ENCODE data around the gene CDH2.

The CDH2 gene

DNA sequence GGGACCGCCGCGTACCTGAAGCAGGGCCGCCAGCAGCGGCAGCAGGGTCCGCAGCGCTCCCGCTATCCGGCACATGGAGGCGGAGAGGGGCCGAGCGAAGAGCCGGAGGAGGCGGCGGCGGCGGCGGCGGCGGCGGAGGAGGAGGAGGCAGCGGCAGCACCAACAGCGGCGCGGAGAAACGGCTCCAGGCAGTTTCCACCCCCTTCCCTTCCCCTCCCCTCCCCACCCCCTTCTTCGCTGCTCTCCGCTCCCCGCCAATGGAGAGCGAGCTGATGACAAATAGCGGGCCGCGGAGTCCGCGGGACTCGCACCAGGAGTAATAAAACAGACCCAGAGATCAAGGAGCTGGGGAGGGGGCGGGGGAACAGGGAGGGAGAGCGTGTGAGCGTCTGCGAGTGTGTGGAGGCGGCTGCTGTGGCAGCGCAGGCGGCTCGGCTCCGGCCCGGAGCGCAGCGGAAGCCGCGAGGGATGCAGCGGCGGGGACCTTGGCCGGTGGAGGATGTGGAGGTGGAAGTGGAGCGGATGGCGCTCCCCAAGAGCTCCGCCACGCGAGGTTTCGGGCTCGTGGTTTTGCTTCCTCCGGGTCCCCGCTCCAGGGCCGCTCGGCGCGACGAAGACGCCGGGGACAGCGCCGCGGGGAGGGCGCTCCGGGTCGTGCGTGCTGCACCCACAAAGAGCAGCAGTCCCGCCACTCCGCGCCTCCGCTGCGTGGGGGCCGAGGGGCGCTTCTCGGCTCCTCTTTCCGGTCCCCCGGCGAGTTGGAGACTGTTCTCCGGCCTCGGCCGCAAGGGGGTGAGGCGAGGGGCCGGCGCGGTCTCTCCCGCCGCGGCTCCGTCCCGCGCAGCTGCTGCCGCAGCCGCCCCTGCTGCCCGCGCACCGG, at the start of gene CDH2:
TSS of gene CDH2 (minus strand) at position 183 of the 880 bp plus-strand sequence. CDS start at position 75, 108 bp downstream.
- peak; percentile 82 for DNase-seq (ENCODE audit: low spot score)

DNA sequence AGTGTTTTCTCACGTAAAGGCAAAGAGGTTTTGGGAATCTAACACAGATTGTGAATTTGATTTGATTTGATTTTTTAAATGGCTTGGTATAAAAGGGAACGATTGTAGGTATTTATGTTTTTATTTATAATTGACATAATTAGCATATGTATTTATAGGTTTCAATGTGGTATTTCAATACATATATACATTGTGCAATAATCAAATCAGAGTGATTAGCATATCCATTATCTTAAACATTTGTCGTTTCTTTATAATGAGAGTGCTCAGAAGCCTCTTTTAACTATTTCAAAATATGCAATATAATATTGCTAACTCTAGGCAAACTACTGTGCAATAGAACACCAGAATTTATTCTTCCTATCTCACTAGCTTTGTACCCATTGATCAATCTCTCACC, 35.1 kb upstream of the CDH2 start:
- DNase-seq (ENCODE audit: low spot score) = no peak

DNA sequence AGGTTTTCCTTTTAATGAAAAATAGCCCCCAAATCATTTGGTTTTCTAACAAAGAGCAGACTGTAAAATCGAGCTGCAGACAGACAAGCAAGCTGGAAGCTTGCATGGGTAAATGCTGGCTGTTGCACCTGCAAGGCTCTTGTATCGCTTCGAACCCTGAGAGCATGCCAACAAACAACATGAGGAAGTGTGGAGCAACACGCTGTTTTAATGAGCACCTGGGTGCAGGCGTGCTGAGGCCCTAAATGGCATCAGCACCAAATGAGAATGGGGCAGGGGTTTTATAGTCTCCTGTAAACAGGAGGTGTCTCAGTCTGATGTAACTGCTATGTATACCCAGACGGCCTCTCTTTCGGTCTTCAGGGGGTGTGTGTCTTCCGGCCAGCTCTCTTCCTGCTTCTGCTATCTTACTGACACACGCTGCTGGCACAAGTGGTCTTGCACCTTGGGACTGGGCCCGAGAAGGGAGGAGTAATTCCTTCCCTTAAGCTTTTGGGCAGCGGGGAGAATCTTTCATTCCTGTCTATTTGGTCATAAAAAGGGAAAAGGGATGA, 31.9 kb upstream of the CDH2 start:
- DNase-seq (ENCODE audit: low spot score) = no peak

DNA sequence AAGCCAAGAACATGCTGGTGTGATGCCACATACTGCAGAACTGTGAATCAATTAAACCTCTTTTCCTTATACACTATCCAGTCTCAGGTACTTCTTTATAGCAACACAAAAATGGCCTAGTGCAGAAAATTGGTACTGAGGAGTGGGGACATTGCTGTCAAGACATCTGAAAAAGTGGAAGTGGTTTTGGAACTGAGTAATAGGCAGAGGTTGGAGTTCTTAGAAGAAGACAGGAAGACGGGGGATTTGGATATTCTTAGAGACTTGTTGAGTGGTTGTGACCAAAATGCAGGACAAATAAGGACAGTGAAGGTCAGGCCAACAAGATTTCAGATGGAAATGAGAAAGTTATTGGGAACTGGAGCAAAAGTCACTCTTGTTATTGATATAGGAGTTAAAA, 31.3 kb upstream of the CDH2 start:
- no peak for DNase-seq (ENCODE audit: low spot score)

DNA sequence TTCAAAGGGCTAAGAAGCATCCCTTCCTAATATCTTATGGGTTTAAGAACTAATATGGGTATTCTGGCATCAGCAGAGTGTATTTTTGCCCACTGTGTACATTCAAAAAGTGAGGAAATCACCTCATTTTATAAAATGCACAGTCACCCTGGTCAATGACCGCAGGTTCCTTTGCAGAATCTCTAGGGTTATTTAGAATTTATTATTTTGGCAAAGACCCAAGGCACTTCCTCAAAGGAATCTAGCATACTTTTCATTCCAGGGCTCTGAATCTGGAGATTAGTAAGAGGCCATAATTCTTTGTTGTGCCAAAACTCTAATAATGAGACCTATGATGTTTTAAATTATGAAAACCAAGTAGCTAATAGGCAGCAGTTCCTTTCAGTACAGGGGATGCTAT, 27.2 kb upstream of the CDH2 start:
- peak; percentile 56 for DNase-seq (ENCODE audit: low spot score)

DNA sequence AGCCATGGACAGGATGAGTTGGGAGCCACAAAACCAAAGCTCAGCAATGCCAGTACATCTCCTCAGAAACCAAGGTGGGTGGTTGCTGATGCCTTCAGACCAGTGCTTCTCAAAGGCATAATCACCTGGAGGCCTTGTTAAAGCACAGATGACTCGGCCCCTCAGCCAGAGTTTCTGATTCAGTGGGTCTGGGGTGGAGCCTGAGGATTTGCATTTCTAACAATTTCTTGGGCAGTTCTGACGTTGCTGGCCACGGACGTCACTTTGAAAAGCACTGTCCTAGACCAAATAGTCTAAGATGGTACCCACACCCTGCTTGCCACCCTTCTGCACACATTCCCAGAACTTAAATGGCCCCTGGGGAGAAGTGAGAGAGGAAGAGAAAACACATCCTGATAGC, 24.1 kb upstream of the CDH2 start:
- no peak for DNase-seq (ENCODE audit: low spot score)

DNA sequence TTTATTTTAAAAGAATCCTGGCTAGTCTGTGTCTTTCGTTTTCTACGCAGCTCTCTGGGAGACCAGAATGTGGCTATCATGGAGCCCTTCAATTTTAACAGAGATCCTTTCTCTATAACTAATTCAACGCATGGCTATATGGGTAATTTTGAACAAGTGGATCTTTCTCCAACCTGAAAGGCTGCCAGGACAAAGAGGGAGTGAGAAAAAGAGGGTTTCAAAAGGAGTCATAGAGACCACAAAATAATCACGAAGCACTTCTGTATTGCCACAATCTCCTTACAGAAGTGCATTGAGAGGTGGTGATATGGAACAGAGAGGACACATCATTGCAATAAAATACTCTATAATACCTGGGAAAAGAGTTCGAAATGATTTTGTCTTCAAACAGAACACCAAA, 21.7 kb upstream of the CDH2 start:
- no peak for DNase-seq (ENCODE audit: low spot score)

DNA sequence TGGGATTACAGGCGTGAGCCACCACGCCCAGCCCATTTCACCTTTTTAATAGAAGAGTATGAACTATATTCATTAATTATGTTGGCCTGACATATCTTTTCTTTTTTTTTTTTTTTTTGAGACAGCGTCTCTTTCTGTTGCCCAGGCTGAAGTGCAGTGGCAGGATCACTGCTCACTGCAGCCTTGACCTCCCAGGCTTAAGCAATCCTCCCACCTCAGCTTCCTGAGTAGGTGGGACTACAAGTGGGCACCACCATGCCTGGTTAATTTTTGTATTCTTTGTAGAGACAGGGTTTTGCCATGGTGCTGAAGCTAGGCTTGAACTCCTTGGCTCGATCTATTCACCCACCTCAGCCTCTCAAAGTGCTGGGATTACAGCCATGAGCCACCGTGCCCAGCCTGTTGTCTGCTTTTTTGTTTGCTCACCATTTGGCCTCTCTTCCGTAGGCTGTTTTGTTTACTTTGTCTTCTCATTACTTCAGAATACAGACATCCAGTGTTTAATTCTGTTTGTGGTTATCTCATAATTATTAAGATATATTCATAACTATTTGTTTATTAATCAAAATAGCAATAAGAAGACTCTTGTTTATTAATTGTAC, 16.3 kb upstream of the CDH2 start:
- DNase-seq (ENCODE audit: low spot score) = no peak

DNA sequence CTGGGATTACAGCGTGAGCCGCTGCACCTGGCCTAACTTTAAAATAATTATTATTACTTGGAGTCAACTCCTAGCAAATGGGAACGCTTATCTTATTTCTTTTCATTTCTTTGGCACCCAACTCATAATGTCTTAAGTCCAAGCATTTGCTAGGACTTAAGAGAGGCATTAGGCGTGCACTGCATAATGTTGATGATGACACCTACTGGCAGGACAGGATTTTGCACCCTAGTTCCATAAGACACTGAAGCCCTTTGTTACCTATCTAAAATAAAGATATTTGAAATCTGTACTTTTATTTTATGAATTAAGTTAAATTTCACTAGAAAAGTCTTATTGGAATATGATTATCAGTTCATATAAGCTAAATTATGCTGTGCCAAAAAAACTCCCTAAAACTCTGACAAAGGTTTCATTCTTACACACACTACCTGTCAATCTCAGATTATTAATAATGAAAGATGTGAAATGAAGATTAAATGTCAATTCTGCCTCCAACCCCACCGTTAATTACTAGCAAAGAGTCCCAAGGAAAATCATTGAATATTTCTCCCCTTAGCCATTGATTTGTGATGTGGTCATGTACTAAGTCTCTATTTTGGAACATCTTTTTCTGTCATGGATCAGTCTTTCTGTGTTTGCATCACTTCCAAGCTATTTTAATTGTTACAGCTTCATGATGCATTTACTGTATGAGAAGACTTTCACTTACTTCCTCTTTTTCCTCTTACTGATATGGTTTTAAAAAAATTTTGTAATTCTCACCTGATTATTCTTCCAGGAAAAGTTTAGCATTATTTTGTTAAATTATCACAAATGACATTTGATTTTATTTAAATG, 12.7 kb upstream of the CDH2 start:
- peak; percentile 42 for DNase-seq (ENCODE audit: low spot score)

DNA sequence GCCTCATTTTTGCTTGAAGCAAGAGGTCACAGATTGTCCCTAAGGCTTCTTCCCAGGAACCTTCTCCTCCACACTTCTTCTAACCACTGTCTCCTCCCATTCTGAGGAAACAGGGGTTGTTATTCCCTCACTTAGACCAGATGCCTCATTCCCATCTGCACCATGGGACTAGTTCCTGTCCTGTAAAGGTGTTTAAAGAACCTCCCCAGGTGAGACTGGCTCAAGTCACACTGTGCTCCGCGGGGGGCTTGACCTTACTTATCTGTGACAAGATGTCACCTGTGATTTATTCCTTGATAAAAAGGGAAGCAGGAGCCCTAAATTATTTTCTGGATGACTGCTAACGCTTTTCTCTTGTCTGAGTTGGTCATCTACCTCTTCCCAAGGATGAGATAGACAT, 8.2 kb upstream of the CDH2 start:
- no peak for DNase-seq (ENCODE audit: low spot score)

DNA sequence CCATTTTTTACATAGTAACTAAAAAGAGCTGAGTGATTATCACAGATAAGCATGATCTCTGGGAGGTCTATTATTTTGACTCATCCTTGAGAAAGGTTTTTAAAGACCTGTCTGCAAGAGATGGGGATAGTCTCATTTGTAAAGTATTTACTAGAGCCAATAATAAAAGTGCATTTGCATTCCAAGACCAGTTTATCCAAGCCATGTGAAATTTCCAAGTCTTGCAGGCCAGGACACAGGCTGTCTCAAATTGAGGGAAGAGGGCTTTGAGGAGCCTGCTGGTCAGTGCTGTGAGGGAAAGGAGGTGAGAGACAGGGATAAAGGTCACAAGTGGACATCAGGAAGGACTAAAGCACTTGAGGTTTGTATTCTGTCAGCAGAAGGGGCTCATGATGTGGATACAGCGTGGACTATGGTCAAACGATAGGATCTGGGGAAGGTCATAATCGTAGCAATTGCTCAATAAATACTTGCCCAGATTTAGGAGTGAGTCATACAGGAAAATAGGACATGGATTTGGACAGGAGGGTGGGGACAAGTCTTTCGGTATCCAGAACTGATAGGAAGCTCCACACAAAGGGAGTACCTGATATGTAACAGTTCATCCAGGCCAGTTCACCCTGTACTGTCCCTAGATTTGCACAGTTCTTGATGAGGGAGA, 6.6 kb upstream of the CDH2 start:
- DNase-seq (ENCODE audit: low spot score) = peak; percentile 13

DNA sequence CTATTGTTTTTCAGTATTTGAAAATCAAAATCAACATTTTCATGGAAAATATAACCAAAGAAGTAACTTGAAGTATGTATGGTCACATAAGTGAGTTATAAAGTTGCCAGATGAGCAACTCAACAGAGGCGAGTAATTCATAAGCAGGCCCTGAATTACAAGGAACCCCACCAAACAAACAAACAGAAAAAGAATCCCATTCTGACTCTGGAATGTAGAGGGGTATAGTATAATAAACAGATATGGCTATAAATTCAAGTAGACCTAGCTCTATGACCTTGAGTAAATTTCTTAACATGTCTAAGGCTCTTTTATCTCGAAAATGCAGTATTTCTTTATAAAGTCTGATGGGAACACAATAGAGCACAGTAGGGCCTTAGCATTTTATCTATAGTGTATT, 4.7 kb upstream of the CDH2 start:
- DNase-seq (ENCODE audit: low spot score) = no peak

DNA sequence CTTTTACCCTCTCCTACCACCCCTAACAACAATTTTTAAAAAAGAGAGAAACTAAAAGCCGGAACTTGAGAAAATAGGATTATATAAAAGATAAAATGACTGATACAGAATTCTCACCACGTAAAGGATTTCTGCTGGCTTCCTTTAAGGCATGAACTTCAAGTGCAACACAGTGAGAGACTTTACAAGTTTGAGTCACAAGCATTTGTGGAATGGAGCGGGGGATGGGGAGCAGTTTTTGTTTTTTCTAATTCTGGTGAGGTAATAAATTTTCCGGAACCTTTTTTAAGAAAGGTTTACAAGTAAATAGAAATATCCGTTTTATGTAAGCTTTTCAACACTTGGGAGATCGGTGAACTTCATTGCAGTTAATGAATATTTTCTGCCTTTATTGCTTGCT, 1.8 kb upstream of the CDH2 start:
- no peak for DNase-seq (ENCODE audit: low spot score)

DNA sequence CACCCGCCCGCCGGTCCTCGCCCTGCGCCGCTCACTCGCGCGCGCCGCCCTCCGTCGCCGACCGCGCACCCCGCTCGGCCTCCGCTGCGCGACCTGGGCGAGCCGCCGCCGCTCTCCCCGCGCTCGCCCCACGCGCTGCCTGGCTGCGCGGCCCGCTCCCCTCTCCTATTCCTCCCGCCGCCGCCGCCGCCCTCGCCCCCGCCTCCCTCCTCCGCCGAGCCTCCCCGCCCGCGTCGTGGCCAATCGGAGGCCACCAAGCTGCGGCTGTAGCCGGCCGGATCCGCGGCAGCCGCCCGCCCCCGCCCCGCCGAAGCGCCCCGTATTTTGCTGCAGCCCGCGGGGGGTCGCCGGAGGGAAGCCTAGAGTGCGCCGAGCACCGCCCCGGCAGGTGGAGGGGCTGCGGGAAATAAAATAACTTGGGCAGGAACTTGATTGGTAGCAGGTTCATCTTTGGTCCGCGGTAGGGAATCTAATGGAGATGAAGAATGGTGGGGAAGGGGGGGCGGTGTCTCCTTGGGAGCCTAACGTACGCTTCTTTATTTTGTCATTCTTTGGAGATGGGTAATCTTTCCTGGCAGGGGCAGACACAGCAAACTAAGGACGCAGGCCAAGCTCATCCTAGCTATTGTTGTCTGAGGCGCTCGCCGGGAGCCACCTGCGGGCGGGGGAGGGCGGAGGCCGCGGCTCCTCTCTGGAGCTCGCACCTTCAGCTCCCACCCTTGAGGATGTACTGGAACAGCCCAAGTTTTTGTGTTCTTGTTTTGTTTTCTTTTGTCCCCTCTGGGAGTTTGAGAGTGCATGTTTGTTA, 1.1 kb upstream of the CDH2 start:
- DNase-seq (ENCODE audit: low spot score) = peak; percentile 82

DNA sequence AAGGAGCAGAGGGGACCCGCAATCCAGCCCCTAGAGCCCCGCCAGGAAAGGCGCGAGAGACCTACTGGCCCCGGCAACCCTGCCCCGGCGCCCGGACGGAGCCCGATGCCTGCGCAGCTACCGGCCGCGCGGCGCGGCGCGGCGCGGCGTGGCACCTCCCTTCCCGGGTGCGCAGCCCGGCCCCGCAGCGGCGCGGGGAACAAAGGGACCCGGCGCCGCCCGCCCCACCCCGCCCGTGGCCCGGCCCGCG, 307 bp downstream of the CDH2 start:
- no peak for DNase-seq (ENCODE audit: low spot score)

DNA sequence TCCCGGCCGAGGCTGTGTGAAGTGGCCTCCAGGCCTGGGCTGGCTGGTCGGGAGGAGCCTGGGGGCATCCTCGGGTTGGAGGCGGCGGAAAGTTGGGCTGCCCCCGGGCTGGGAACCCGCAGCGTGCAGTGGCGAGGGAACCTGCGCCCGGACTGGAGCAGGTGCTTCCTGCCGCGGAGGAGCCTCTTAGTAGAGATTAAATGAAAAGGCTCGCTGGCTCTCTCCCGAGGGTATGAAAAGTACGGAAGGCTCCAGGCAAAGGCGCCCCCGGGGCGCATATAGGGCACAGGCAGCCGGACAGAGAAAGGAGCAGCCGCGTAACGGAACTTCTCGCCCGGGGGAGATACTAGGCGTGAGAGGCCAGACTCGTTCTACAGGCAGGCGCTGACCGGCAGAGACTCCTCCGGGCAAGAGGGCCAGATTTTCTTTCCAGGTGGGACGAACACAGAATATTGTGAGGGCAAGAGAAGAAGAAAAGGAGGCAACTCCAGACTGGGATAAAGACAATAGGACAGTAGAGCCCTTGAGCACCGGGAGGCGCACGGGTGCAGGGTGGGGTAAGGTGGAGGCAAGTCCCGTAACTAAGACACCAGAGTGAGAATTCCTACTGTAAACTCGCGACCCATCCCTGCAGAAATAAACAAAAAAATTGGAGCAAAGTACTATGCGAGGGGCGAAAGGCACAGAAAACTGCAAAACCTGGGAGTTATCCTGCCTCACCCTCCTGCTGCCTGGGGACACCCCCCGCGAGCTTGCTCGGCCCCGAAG, 816 bp downstream of the CDH2 start:
- DNase-seq (ENCODE audit: low spot score) = peak; percentile 37

DNA sequence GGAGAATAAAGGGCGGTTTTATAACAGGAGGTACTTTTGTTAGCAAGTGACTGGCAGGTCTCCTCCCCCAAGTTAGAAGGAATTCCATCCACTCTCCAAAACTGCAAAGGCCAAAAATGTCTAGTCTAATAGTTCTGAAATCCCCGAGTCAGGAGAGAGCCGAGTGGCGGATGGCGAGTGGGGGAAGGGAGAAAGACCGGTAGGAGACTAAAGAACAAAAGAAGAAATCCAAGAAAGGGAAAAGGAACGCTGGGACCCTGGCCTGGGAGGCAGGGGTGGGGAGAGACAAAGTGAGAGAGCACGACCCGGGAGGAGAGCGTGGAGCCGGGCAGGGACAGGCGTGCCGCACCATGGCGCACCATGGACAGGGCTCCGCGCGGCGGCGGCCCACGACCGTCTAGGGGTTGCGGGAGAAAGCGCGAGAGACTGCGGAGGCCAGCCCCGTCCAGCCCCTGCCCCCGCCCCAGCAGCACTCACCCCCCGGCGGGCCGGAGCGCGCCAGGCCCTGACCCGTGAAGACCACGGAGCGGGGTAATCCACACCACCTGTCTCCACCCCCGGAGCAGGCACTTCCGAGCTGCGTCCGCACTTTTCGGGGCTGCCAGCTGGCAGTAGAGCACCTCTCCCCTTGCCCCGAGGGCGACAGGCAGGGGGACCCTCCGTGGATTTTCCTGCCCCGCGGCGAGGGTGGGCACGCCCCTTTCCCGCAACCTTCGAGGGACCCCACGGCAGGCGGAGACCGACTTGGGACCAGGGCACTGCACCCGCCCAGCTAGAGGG, 1.6 kb downstream of the CDH2 start:
- DNase-seq (ENCODE audit: low spot score) = peak; percentile 66

DNA sequence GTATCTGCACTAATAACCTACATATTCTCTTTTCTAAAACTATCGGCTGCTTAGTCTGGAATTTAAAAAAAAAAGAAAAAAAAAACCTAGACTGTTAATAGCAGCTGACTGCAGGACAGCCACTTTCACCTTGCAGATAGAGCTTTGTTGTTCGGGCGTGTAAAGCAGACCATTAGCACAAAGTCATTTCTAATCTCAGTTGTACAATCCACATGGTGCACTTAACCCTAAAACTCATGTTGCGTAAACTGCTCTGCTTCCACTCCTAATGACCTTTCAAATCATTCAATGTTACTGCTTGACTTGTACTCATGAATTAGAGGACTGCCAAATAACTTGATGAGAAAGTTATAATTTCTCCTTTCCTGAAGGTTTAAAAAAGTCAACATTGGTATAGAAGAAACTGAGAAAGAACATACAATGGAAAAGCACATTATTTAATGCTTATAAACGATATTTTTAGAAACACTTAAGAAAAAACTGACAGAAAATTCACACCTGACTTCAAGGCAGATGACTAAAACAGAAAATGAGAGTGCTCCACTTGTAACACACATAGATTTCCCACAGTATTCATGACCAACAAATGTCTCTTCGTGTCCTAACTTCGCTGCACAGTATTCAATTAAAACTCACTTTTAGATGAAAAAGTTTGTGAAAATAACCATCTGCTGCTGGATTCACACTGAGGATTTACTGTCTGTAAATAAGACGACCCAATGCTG, 2.6 kb downstream of the CDH2 start:
- no peak for DNase-seq (ENCODE audit: low spot score)

DNA sequence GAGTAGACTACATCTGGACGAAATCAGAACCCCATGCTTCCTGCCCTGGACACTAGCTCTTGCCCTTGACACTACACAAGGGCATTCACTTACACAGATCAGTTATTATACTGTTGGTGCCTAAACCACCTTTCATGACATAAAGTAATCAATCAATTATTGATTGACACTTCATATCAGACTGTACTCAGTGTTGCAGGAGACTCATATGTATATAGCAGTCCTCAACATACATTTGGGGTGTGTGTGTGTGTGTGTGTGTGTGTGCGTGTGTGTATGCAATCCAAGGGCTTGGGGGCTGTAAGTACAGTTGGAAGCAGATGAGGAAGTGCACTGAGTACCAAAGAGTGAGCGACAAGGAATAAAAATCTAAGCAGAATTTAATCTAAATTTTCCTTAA, 5.1 kb downstream of the CDH2 start:
- no peak for DNase-seq (ENCODE audit: low spot score)

All from AG20443 (cell line).